Activated CD8-positive, alpha-beta T cell treated with anti-CD3 and anti-CD28 coated beads for 36 hours (primary cell): Measurements from ENCODE around the gene GPR35. TPM values are rescaled to one million over a fixed set of nuclear protein-coding genes. Genes with fewer than 3 reads are reported as not detected.

Experiments used
- ATAC-seq: fragments of 200-7000 bp; cut with Tn5 transposase; one replicate; pipeline ENCODE4 v1.10.0; 2021; ENCODE audit warnings: mild to moderate bottlenecking, moderate library complexity
- CTCF ChIA-PET: fragments of 350-600 bp; sonication (Branson Sonifier 250); formaldehyde crosslinking; loops from one replicate; lab custom pipeline; 2021; ENCODE audit warnings: antibody characterized with exemption; lab: Charles Lee
- POLR2A ChIA-PET: fragments of 350-600 bp; sonication (Branson Sonifier 250); formaldehyde crosslinking; loops from one replicate; lab custom pipeline; 2021; ENCODE audit warnings: antibody characterized with exemption; lab: Charles Lee
- DNase-seq: peaks from one replicate; pipeline ENCODE4 v3.0.0-alpha.2; 2020
- H3K27ac Mint-ChIP-seq: one replicate; pipeline ENCODE4 v1.8.0; 2021; ENCODE audit warnings: mild to moderate bottlenecking, mixed read lengths
- H3K27me3 Mint-ChIP-seq: one replicate; pipeline ENCODE4 v1.8.0; 2021; ENCODE audit warnings: mixed read lengths
- H3K36me3 Mint-ChIP-seq: one replicate; pipeline ENCODE4 v1.8.0; 2021; ENCODE audit warnings: low read depth, mixed read lengths
- H3K4me1 Mint-ChIP-seq: one replicate; pipeline ENCODE4 v1.8.0; 2021; ENCODE audit warnings: low read depth, mixed read lengths
- H3K4me3 Mint-ChIP-seq: one replicate; pipeline ENCODE4 v1.8.0; 2021; ENCODE audit warnings: mild to moderate bottlenecking, moderate library complexity, mixed read lengths
- H3K9me3 Mint-ChIP-seq: one replicate; pipeline ENCODE4 v1.8.0; 2021; ENCODE audit warnings: mixed read lengths
- CTCF ChIP-seq: fragments of 200-600 bp; IDR thresholded peaks from one replicate; pipeline ENCODE4 v1.8.0; 2022; ENCODE audit warnings: antibody characterized with exemption, mild to moderate bottlenecking
- intact Hi-C: fragments of 100-400 bp; cut with micrococcal nuclease; formaldehyde crosslinking; loops from one replicate; pipeline ENCODE4 v1.10.0; 2022
- total RNA-seq, 2 experiments: library from RNA; stranded (reverse); gene quantifications; one replicate each; pipeline ENCODE4 v1.2.3, GENCODE V29; 2021

GPR35 gene
- total RNA-seq, 2 experiments from 2014 or later: 14.4 to 14.6 TPM

- no peak for TF ChIP-seq CTCF
- ATAC-seq (no peak), DNase-seq (no peak)
- intact Hi-C loops: loop anchor here (5.0 kb wide), 1 partner anchor 54 kb away; the partner anchor contains the start of gene RNPEPL1
- ChIA-PET POLR2A (interaction anchor here (0.6 to 4.9 kb wide), 7 partner anchors 8 to 405 kb away, joined by 3 to 25 read pairs (median 3); partner anchors contain the start of genes CAPN10 and DUSP28), CTCF (interaction anchor here (0.9 to 5.3 kb wide), 6 partner anchors 12 to 107 kb away, joined by 3 to 21 read pairs (median 4); partner anchors contain the start of gene CAPN10)
- Mint-ChIP-seq H3K4me3 (no peak overlapping the region), H3K27ac (peak overlapping the region; percentile 96), H3K36me3 (peaks cover 14% of the 10 kb centered on the region), H3K9me3 (peaks cover 8% of the 10 kb centered on the region), H3K27me3 (no peaks in the 10 kb centered on the region), H3K4me1 (peaks cover 50% of the 10 kb centered on the region)
These were observed 4.4 kb upstream of the GPR35 start for GRCh38 chr2:240620859-240621258.

- intact Hi-C loops: loop anchor here (5.0 kb wide), 1 partner anchor 55 kb away; the partner anchor contains the start of gene RNPEPL1
These were observed 3.2 kb upstream of the GPR35 start for GRCh38 chr2:240622060-240622411.

GRCh38 chr2:240622531-240623235 lies 2.6 kb upstream of the GPR35 start:
- Mint-ChIP-seq H3K27me3 (no peaks in the 10 kb centered on the region), H3K9me3 (peaks cover 4% of the 10 kb centered on the region), H3K27ac (peak overlapping the region; percentile 96), H3K4me3 (no peak overlapping the region), H3K36me3 (peaks cover 10% of the 10 kb centered on the region), H3K4me1 (peaks cover 62% of the 10 kb centered on the region)
- ChIA-PET POLR2A (interaction anchor here (0.6 to 4.9 kb wide), 7 partner anchors 35 to 692 kb away, joined by 3 to 25 read pairs (median 3); partner anchors contain the start of genes CAPN10 and DUSP28), CTCF (interaction anchor here (0.6 to 5.3 kb wide), 4 partner anchors 11 to 109 kb away, joined by 3 to 21 read pairs (median 12); partner anchors contain the start of gene CAPN10)
- no peak for ATAC-seq
- DNase-seq: peak; percentile 54
- TF ChIP-seq CTCF: no peak
- intact Hi-C loops: loop anchor here (5.0 kb wide), 1 partner anchor 55 kb away; the partner anchor contains the start of gene RNPEPL1

More at GRCh38 chr2:240622060-240622411, 3.2 kb upstream of the GPR35 start:
- Mint-ChIP-seq H3K27ac (peak overlapping the region; percentile 96), H3K4me3 (no peak overlapping the region), H3K27me3 (no peaks in the 10 kb centered on the region), H3K9me3 (peaks cover 5% of the 10 kb centered on the region), H3K4me1 (peaks cover 58% of the 10 kb centered on the region), H3K36me3 (peaks cover 12% of the 10 kb centered on the region)
- DNase-seq (no peak), ATAC-seq (no peak)
- CTCF ChIA-PET: interaction anchor here (0.8 to 5.3 kb wide), 4 partner anchors 11 to 56 kb away, joined by 3 to 21 read pairs (median 12); partner anchors contain the start of gene CAPN10
- POLR2A ChIA-PET: interaction anchor here (0.9 to 4.9 kb wide), 7 partner anchors 9 to 693 kb away, joined by 3 to 25 read pairs (median 3); partner anchors contain the start of genes CAPN10 and DUSP28
- TF ChIP-seq CTCF: no peak

GRCh38 chr2:240623531-240624010 lies 1.7 kb upstream of the GPR35 start:
- ChIA-PET CTCF (interaction anchor here (3.0 to 5.3 kb wide), 2 partner anchors 37 to 58 kb away, joined by 20 to 21 read pairs; partner anchors contain the start of gene CAPN10), POLR2A (interaction anchor here (0.6 to 4.9 kb wide), 4 partner anchors 36 to 95 kb away, joined by 3 to 25 read pairs (median 13); partner anchors contain the start of gene CAPN10)
- intact Hi-C loops: loop anchor here (5.0 kb wide), 1 partner anchor 56 kb away; the partner anchor contains the start of gene RNPEPL1
- DNase-seq: peak; percentile 21
- peak overlapping the region; percentile 96 for H3K27ac Mint-ChIP-seq
- no peaks in the 10 kb centered on the region for H3K27me3 Mint-ChIP-seq
- peaks cover 62% of the 10 kb centered on the region for H3K4me1 Mint-ChIP-seq
- H3K36me3 Mint-ChIP-seq: peaks cover 5% of the 10 kb centered on the region
- H3K9me3 Mint-ChIP-seq: peaks cover 1% of the 10 kb centered on the region
- no peak overlapping the region for H3K4me3 Mint-ChIP-seq
- TF ChIP-seq CTCF: no peak
- no peak for ATAC-seq
